IMR-90 (cell line): ENCODE measurements around the gene FOXO1. TPM values are rescaled to one million over a fixed set of nuclear protein-coding genes. Genes with fewer than 3 reads are reported as not detected.

Source experiments
- ATAC-seq: fragments of 200-7000 bp; cut with Tn5 transposase; 2 replicates; pipeline ENCODE4 v1.9.1; 2020; ENCODE audit warnings: low read depth, mild to moderate bottlenecking, moderate library complexity
- BruUV-seq: library from RNA; stranded (reverse); fragments of 400-500 nt; replicated peaks from 2 replicates; lab custom pipeline; 2021; lab: Mats Ljungman, UMichigan
- CTCF ChIA-PET: fragments of 300-600 bp; formaldehyde crosslinking; extraction: SDS; loops from one replicate; lab custom pipeline; 2021; ENCODE audit warnings: antibody characterized with exemption; lab: Yijun Ruan, JAX
- POLR2A ChIA-PET: fragments of 300-600 bp; sonication (Branson Sonifier 250); formaldehyde crosslinking; loops from one replicate; lab custom pipeline; 2022; ENCODE audit warnings: antibody characterized with exemption; ENCODE audit not compliant: unreplicated experiment; lab: Charles Lee
- DNase-seq: peaks from one replicate; pipeline ENCODE4 v3.0.0; 2013
- H2AFZ ChIP-seq: replicated peaks from 2 replicates; pipeline ENCODE3; 2013; ENCODE audit warnings: low read length, mild to moderate bottlenecking; ENCODE audit not compliant: poor library complexity
- H2AK5ac ChIP-seq: 2 replicates; pipeline ENCODE4 v1.6.1; 2013; ENCODE audit warnings: low read depth, low read length, inconsistent platforms
- H2AK9ac ChIP-seq: replicated peaks from 2 replicates; pipeline ENCODE3; 2013; ENCODE audit warnings: mild to moderate bottlenecking, low read depth, low read length, moderate library complexity; ENCODE audit not compliant: poor library complexity
- H2BK120ac ChIP-seq: 2 replicates; pipeline ENCODE4 v1.6.1; 2013; ENCODE audit warnings: low read depth, low read length, inconsistent platforms
- H2BK15ac ChIP-seq: 3 replicates; pipeline ENCODE4 v1.6.1; 2013; ENCODE audit warnings: low read depth, low read length, inconsistent platforms
- H2BK20ac ChIP-seq: 2 replicates; pipeline ENCODE4 v1.6.1; 2013; ENCODE audit warnings: low read depth, mild to moderate bottlenecking, inconsistent platforms, low read length, moderate library complexity
- H2BK5ac ChIP-seq: 2 replicates; pipeline ENCODE4 v1.6.1; 2013; ENCODE audit warnings: mild to moderate bottlenecking, low read depth, low read length, inconsistent platforms; ENCODE audit not compliant: poor library complexity, severe bottlenecking
- H3K14ac ChIP-seq: replicated peaks from 2 replicates; pipeline ENCODE4 v1.6.1; 2013; ENCODE audit warnings: low read depth, low read length, inconsistent platforms
- H3K18ac ChIP-seq: 2 replicates; pipeline ENCODE4 v1.6.1; 2013; ENCODE audit warnings: low read depth, low read length, control low read depth
- H3K23ac ChIP-seq: 2 replicates; pipeline ENCODE4 v1.6.1; 2013; ENCODE audit warnings: low read depth, low read length, inconsistent platforms
- H3K27ac ChIP-seq: 2 replicates; pipeline ENCODE4 v1.5.1; 2013; ENCODE audit warnings: mild to moderate bottlenecking, control low read depth, low read length; ENCODE audit not compliant: insufficient read depth
- H3K27me3 ChIP-seq: 2 replicates; pipeline ENCODE4 v1.6.1; 2013; ENCODE audit warnings: low read length; ENCODE audit not compliant: control insufficient read depth, insufficient read depth
- H3K36me3 ChIP-seq: 2 replicates; pipeline ENCODE4 v1.6.1; 2013; ENCODE audit warnings: low read length, mixed read lengths; ENCODE audit not compliant: control insufficient read depth, insufficient read depth
- H3K4ac ChIP-seq: 2 replicates; pipeline ENCODE4 v1.6.1; 2013; ENCODE audit warnings: low read depth, low read length, inconsistent platforms
- H3K4me1 ChIP-seq: 2 replicates; pipeline ENCODE4 v1.6.1; 2013; ENCODE audit warnings: low read length, mixed read lengths; ENCODE audit not compliant: control insufficient read depth, insufficient read depth
- H3K4me2 ChIP-seq: 2 replicates; pipeline ENCODE4 v1.6.1; 2013; ENCODE audit warnings: low read depth, mild to moderate bottlenecking, control low read depth, low read length, moderate library complexity
- H3K4me3 ChIP-seq: 2 replicates; pipeline ENCODE4 v1.5.1; 2013; ENCODE audit warnings: low read depth, mild to moderate bottlenecking, control low read depth, low read length, moderate library complexity; ENCODE audit not compliant: insufficient read depth
- H3K56ac ChIP-seq: 2 replicates; pipeline ENCODE4 v1.6.1; 2013; ENCODE audit warnings: low read length, inconsistent platforms; ENCODE audit not compliant: insufficient read depth; ENCODE audit errors: extremely low read depth
- H3K79me1 ChIP-seq, 2 experiments: 2 replicates each; pipeline ENCODE4 v1.6.1; 2013; ENCODE audit warnings: low read length in 2 of 2, inconsistent platforms in 1 of 2, low read depth in 1 of 2
- H3K9ac ChIP-seq: 2 replicates; pipeline ENCODE4 v1.6.1; 2013; ENCODE audit warnings: low read depth, low read length, control low read depth
- H3K9me1 ChIP-seq: 2 replicates; pipeline ENCODE4 v1.6.1; 2013; ENCODE audit warnings: low read length, inconsistent platforms; ENCODE audit not compliant: insufficient read depth
- H3K9me3 ChIP-seq: 2 replicates; pipeline ENCODE4 v1.6.1; 2013; ENCODE audit warnings: low read length; ENCODE audit not compliant: control insufficient read depth, insufficient read depth
- H4K20me1 ChIP-seq: 2 replicates; pipeline ENCODE4 v1.6.1; 2013; ENCODE audit warnings: low read length, inconsistent platforms; ENCODE audit not compliant: insufficient read depth
- H4K5ac ChIP-seq: 2 replicates; pipeline ENCODE4 v1.6.1; 2013; ENCODE audit warnings: mild to moderate bottlenecking, low read depth, low read length, control low read depth
- H4K8ac ChIP-seq, 2 experiments: 2 replicates each; pipeline ENCODE4 v1.6.1; 2013; ENCODE audit warnings: low read depth in 2 of 2, low read length in 2 of 2, control low read depth in 1 of 2, inconsistent platforms in 1 of 2
- H4K91ac ChIP-seq: 2 replicates; pipeline ENCODE4 v1.6.1; 2013; ENCODE audit warnings: low read depth, low read length, inconsistent platforms; ENCODE audit not compliant: insufficient read depth
- BHLHE40 ChIP-seq: fragments of 150-350 bp; IDR thresholded peaks from 2 replicates; pipeline ENCODE4 v1.6.1; 2016; ENCODE audit warnings: mild to moderate bottlenecking, low read depth, low read length
- FOS ChIP-seq: fragments of 150-350 bp; IDR thresholded peaks from 2 replicates; pipeline ENCODE4 v1.6.1; 2016; ENCODE audit warnings: low read depth, low read length
- MAZ ChIP-seq: IDR thresholded peaks from 2 replicates; pipeline ENCODE4 v1.6.1; 2012; ENCODE audit warnings: low read depth, mild to moderate bottlenecking, low read length, improper control_type of control experiment, moderate library complexity, borderline replicate concordance
- MXI1 ChIP-seq: IDR thresholded peaks from 2 replicates; pipeline ENCODE4 v1.6.1; 2012; ENCODE audit warnings: low read depth, mild to moderate bottlenecking, low read length, moderate library complexity, borderline replicate concordance
- POLR2A ChIP-seq: IDR thresholded peaks from 2 replicates; pipeline ENCODE4 v1.6.1; 2012; ENCODE audit warnings: mild to moderate bottlenecking, low read depth, low read length
- RAD21 ChIP-seq: IDR thresholded peaks from 2 replicates; pipeline ENCODE4 v1.6.1; 2012; ENCODE audit warnings: low read length, improper control_type of control experiment
- RCOR1 ChIP-seq: IDR thresholded peaks from 2 replicates; pipeline ENCODE4 v1.6.1; 2012; ENCODE audit warnings: mild to moderate bottlenecking, low read length, improper control_type of control experiment; ENCODE audit not compliant: insufficient replicate concordance
- RFX5 ChIP-seq: IDR thresholded peaks from 2 replicates; pipeline ENCODE4 v1.8.0; 2012; ENCODE audit warnings: low read depth, mild to moderate bottlenecking, low read length, moderate library complexity
- SMC3 ChIP-seq: fragments of 150-350 bp; IDR thresholded peaks from 2 replicates; pipeline ENCODE4 v1.6.1; 2016; ENCODE audit warnings: low read depth, mild to moderate bottlenecking, antibody characterized with exemption, low read length, moderate library complexity
- WGBS, 2 experiments: methylation state at CpG; one replicate each; pipeline versions ENCODE4 v1.1.5 to v1.1.7; 2013; ENCODE audit warnings: missing lambda C conversion rate in 2 of 2; ENCODE audit not compliant: insufficient read length in 1 of 2; ENCODE audit errors: extremely low coverage in 2 of 2; 5-methylcytosine and 5-hydroxymethylcytosine counted together
- dilution Hi-C: fragments of 300-500 bp; cut with HindIII; formaldehyde crosslinking; loops from one replicate; pipeline ENCODE4 v1.14.3; 2018; ENCODE audit warnings: low sequenced_read_pairs; ENCODE audit not compliant: unreplicated experiment
- in situ Hi-C: fragments of 300-500 bp; cut with MboI; formaldehyde crosslinking; loops from 3 replicates; pipeline ENCODE4 v1.14.3; 2019; ENCODE audit warnings: low sequenced_read_pairs, inconsistent platforms, mixed read lengths
- intact Hi-C: fragments of 100-400 bp; cut with micrococcal nuclease; formaldehyde crosslinking; loops from 2 replicates; pipeline ENCODE4 v1.10.0; 2022
- polyA plus RNA-seq, 3 experiments: library from polyadenylated mRNA; depleted of rRNA; stranded (reverse); fragments of >200 nt; gene quantifications; 2 replicates each; pipeline ENCODE4 v1.2.3, GENCODE V29; 2012; ENCODE audit warnings: low replicate concordance in 1 of 3
- total RNA-seq: library from RNA; depleted of rRNA; stranded (reverse); fragments of >200 nt; gene quantifications from 2 replicates; pipeline ENCODE4 v1.2.3, GENCODE V29; 2012

The FOXO1 gene
- total and polyA plus RNA-seq, 2 of the 4 experiments (the other 2 are of a cell fraction): 0.12 to 0.18 TPM

- dilution Hi-C loops (no loop called here), in situ Hi-C loops (no loop called here), intact Hi-C loops (no loop called here)
- Histone ChIP-seq H3K56ac (no peak overlapping the region), H3K27me3 (no peaks in the 10 kb centered on the region), H2AK5ac (no peak overlapping the region), H3K18ac (no peak overlapping the region), H2AFZ (no peak overlapping the region), H3K9me1 (no peaks in the 10 kb centered on the region), H2BK20ac (no peak overlapping the region), H3K4me2 (no peak overlapping the region), H3K27ac (no peak overlapping the region), H3K23ac (no peak overlapping the region), H3K36me3 (no peaks in the 10 kb centered on the region), H4K91ac (no peak overlapping the region), H2AK9ac (no peak overlapping the region), H3K14ac (no peak overlapping the region), H4K5ac (no peak overlapping the region), H3K4ac (no peak overlapping the region), H3K4me3 (no peak overlapping the region), H2BK15ac (no peak overlapping the region), H2BK120ac (no peak overlapping the region), H3K9me3 (no peaks in the 10 kb centered on the region), H3K4me1 (no peaks in the 10 kb centered on the region), H3K79me1 (no peaks in the 10 kb centered on the region), H2BK5ac (no peak overlapping the region), H4K8ac (no peak overlapping the region), H3K9ac (no peak overlapping the region), H4K20me1 (no peaks in the 10 kb centered on the region)
- ATAC-seq (no peak), DNase-seq (no peak)
- BruUV-seq: no TSS peak
- WGBS, 2 experiments: no CpG with 5 or more reads among the region's 3 CpGs
- TF ChIP-seq MAZ (no peak), MXI1 (no peak), RAD21 (no peak), BHLHE40 (no peak), FOS (no peak), POLR2A (no peak), RFX5 (no peak), SMC3 (no peak), RCOR1 (no peak)
- CTCF ChIA-PET: no interaction called here
- POLR2A ChIA-PET: no interaction called here
Measured at GRCh38 chr13:40508127-40508526, 158.3 kb downstream of the FOXO1 start.
